Amniotic stem cell (primary cell): Measurements from ENCODE around the gene HRK.

Experiments
- DNase-seq: peaks from one replicate; lab custom pipeline; 2025; lab: John Stamatoyannopoulos, UW

HRK gene

DNA sequence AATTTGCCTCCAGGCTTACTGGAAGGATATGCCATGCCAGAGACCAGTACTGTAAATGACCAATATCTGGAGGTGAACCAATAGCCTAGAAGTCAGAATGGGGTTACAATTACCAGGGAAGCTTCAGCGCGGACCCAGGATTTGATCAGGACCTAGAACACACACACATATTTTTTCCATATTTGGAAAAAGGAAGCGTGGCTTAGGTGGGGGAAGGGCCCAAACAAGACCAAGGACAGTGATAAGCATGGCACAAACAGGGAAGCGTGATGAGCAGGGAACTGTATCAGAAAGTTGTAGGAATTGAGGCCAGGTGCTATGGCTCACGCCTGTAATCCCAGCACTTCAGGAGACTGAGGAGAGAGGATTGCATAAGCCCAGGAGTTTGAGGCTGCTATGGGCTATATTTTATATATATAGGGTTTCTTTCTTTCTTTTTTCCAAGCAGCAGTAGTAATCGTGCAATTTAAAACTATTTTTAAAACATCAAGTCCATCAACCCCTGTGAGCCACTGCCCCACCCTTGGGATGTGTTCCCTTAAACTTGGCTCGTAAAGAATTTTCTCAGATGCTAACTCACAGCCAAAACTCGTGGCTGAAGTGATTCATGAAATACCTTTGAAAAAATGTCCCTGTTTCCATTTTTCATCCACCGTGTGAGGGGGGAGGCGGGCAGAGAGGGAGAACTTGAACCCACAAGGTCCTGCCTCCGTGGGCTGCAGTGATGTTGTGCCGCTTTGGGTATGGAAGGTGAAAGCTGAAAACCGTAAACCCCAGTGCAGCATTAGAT, 16.7 kb downstream of the HRK start:
- DNase-seq: peak; percentile 68

DNA sequence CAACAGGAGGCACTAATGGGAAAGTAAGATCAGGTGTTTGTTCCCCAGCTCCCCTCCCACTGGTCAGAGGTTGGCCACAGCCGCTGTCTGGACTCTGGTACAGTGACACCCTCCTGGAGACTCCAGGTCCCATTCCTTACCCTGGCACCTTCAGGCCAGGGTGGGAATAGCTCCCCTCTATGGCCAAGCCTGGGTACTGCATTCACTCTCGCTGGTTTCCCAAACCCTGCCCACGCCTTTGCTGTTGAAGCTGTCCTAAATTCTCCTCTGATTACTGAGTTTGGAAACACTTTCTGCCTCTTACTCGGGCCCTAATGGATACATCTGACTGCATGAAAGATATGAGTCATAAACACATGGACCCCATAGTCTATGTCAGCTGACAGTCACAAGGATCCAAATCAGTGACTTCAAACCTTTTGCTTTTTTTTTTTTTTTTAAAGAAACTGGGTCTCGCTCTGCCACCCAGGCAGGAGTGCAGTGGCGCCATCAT, 17.9 kb downstream of the HRK start:
- DNase-seq: no peak

GRCh38 chr12:116862167-116862566, 19.1 kb downstream of the HRK start:
- no peak for DNase-seq

GRCh38 chr12:116861320-116861719, 19.9 kb downstream of the HRK start:
- DNase-seq: peak; percentile 54

DNA sequence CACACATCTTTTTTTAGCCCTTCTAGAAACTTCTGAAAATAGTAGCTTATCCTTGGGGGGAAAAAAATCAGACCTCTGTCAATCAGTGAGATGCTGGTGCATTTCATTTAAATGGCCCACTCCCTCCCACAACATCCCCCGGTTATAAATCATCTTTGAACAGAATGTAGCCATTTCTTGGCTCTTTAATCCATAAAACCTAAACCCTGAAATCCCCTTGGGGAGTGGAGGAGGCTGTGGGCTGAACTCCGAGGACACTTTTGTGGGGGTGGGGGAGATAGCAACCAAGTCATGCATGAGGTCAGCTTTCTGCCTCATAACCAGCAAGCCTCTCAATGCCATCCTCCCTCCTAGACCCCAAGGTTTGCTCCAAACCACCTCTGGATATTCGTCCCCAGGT, 21.0 kb downstream of the HRK start:
- DNase-seq: no peak

- no peak for DNase-seq
These were observed 22.2 kb downstream of the HRK start for GRCh38 chr12:116859079-116859478.

- no peak for DNase-seq
These were observed 24.5 kb downstream of the HRK start for GRCh38 chr12:116856729-116857128.

GRCh38 chr12:116855744-116856470, 25.3 kb downstream of the HRK start:
- no peak for DNase-seq

GRCh38 chr12:116853507-116853906, 27.7 kb downstream of the HRK start:
- DNase-seq: no peak

GRCh38 chr12:116852303-116852702, 28.9 kb downstream of the HRK start:
- DNase-seq: no peak

- no peak for DNase-seq
These were observed 32.0 kb downstream of the HRK start for GRCh38 chr12:116849216-116849615.

GRCh38 chr12:116843085-116843484, 38.2 kb downstream of the HRK start:
- no peak for DNase-seq

DNA sequence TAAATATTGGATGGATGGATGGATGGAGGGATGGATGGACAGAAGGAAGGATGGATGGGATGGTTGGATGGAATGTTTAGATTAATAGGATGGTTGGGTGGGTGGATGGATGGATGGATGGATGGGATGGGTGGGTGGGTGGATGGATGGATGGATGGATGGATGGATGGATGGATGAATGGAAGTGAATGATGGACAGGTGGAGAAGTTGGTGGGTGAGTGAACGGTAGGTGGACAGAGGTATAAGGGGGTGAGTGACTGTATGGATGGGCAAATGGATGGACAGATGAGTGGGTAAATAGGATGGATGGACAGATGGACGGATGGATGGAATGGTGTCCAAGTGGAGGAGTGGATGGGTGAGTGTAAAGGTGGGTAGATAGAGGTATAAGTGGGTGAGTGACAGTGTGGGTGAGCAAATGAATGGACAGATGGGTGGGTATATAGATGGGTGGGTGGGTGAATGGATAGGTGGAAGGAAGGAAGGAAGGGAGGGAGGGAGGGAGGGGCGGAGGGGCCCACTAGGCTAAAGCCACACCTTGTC, 41.9 kb downstream of the HRK start:
- DNase-seq: no peak

GRCh38 chr12:116838365-116838764, 42.9 kb downstream of the HRK start:
- no peak for DNase-seq

DNA sequence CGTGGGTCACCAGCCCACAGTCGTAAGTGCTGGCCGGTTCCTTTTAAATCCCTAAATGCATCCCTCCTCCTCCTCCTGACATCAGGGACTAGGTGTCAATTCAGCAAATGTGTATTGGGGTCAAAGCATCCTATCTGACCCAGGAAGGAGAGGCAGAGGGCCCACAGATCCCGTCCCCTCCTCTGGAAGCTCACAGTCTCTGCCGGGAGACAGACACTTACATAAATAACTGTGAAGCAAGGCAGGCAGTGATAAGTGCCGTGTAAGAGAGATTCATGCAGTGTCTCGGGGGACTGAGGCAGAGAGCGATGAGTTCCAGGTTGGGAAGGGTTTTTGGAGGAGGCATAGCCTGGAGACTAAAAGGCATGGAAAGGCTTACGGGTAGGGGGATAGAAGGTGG, 44.1 kb downstream of the HRK start:
- no peak for DNase-seq

GRCh38 chr12:116835484-116835883, 45.8 kb downstream of the HRK start:
- no peak for DNase-seq

- no peak for DNase-seq
These were observed 47.8 kb downstream of the HRK start for GRCh38 chr12:116833474-116833873.

GRCh38 chr12:116832353-116832752, 48.9 kb downstream of the HRK start:
- no peak for DNase-seq

DNA sequence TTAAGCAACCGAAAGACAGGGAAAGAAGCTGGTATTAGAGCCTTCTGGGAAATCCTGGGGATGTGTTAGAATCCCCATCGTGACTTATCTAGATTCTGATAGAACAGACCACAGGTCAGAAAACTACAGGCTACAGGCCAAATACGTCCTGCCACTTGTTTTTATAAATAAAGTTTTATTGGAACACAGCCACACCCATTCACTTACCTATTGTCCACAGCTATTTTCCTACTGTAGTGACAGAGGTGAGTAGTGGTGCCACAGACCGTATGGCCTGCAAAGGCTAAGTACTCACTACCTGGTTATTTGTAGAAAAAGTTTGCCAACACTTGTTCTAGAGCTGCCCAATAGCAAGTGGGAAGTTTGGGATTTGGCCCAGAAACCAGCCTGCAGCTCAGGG, 53.8 kb downstream of the HRK start:
- no peak for DNase-seq

- no peak for DNase-seq
These were observed 60.0 kb downstream of the HRK start for GRCh38 chr12:116821291-116821690.

- no peak for DNase-seq
These were observed 61.1 kb downstream of the HRK start for GRCh38 chr12:116820064-116820656.

GRCh38 chr12:116818948-116819832, 62.1 kb downstream of the HRK start:
- peak; percentile 90 for DNase-seq
